Osteocyte (in vitro differentiated cells): ENCODE measurements around the gene RTN3. TPM values are rescaled to one million over a fixed set of nuclear protein-coding genes. Genes with fewer than 3 reads are reported as not detected.
"Not testable (repeated sequence)": the region's sequence is repeated elsewhere in the genome, so short reads cannot be mapped to it uniquely, and the experiment has no call there.

Experiments
- DNase-seq: peaks from one replicate; pipeline ENCODE4 v3.0.0; 2021; ENCODE audit warnings: mixed read lengths; ENCODE audit not compliant: unreplicated experiment; ENCODE audit errors: extremely low spot score
- H3K27ac Mint-ChIP-seq: one replicate; pipeline ENCODE4 v1.8.0; 2021; ENCODE audit warnings: mild to moderate bottlenecking, mixed read lengths; ENCODE audit not compliant: unreplicated experiment
- H3K27me3 Mint-ChIP-seq: one replicate; pipeline ENCODE4 v1.8.0; 2021; ENCODE audit warnings: mixed read lengths; ENCODE audit not compliant: unreplicated experiment
- H3K36me3 Mint-ChIP-seq: one replicate; pipeline ENCODE4 v1.8.0; 2021; ENCODE audit warnings: mixed read lengths; ENCODE audit not compliant: unreplicated experiment
- H3K4me1 Mint-ChIP-seq: one replicate; pipeline ENCODE4 v1.8.0; 2021; ENCODE audit warnings: mixed read lengths; ENCODE audit not compliant: unreplicated experiment
- H3K4me3 Mint-ChIP-seq: one replicate; pipeline ENCODE4 v1.8.0; 2021; ENCODE audit warnings: mild to moderate bottlenecking, moderate library complexity, mixed read lengths; ENCODE audit not compliant: unreplicated experiment
- H3K9me3 Mint-ChIP-seq: one replicate; pipeline ENCODE4 v1.8.0; 2021; ENCODE audit warnings: mixed read lengths; ENCODE audit not compliant: unreplicated experiment
- CTCF ChIP-seq: fragments of 200-600 bp; sonication (generic); IDR thresholded peaks from 2 replicates; pipeline ENCODE4 v1.5.0; 2021; ENCODE audit warnings: antibody characterized with exemption, mild to moderate bottlenecking, moderate library complexity
- total RNA-seq: library from RNA; stranded (reverse); gene quantifications from 2 replicates; pipeline ENCODE4 v1.2.1, GENCODE V29; 2021

Gene RTN3
- total RNA-seq, 1 donor from 2014 or later = 109 TPM

GRCh38 chr11:63768237-63769041 is 87.1 kb downstream of the RTN3 start, which contains the start of gene ZFTA:
ZFTA (minus strand) TSS chr11:63768775; CDS start chr11:63768622, 153 bp downstream.
- Mint-ChIP-seq H3K27me3 (no peaks in the 10 kb centered on the region), H3K4me3 (peak within 1 kb of the TSS; percentile 89), H3K9me3 (no peaks in the 10 kb centered on the region), H3K27ac (peak within 1 kb of the TSS; percentile 91), H3K36me3 (peaks cover 6% of the 10 kb centered on the region), H3K4me1 (peaks cover 28% of the 10 kb centered on the region)
- peak; percentile 89 for DNase-seq
- TF ChIP-seq CTCF = peak; percentile 77

- TF ChIP-seq CTCF = no peak
- Mint-ChIP-seq H3K36me3 (peaks cover 6% of the 10 kb centered on the region), H3K27me3 (no peaks in the 10 kb centered on the region), H3K27ac (no peak overlapping the region), H3K4me3 (peak overlapping the region; percentile 54), H3K4me1 (peaks cover 28% of the 10 kb centered on the region), H3K9me3 (no peaks in the 10 kb centered on the region)
- DNase-seq = no peak
Measured at GRCh38 chr11:63769042-63769713, 87.9 kb downstream of the RTN3 start.

- H3K4me1 Mint-ChIP-seq = peaks cover 28% of the 10 kb centered on the region
- H3K27ac Mint-ChIP-seq = no peak overlapping the region
- H3K27me3 Mint-ChIP-seq = no peaks in the 10 kb centered on the region
- H3K36me3 Mint-ChIP-seq = peaks cover 6% of the 10 kb centered on the region
- DNase-seq = no peak
- H3K4me3 Mint-ChIP-seq = peak overlapping the region; percentile 74
- H3K9me3 Mint-ChIP-seq = no peaks in the 10 kb centered on the region
- TF ChIP-seq CTCF = no peak
Measured at GRCh38 chr11:63769714-63770455, 88.6 kb downstream of the RTN3 start.

GRCh38 chr11:63770763-63771162 is 89.5 kb downstream of the RTN3 start:
- Mint-ChIP-seq H3K4me3 (no peak overlapping the region), H3K9me3 (no peaks in the 10 kb centered on the region), H3K27me3 (no peaks in the 10 kb centered on the region), H3K36me3 (peaks cover 3% of the 10 kb centered on the region), H3K4me1 (peaks cover 24% of the 10 kb centered on the region), H3K27ac (no peak overlapping the region)
- no peak for TF ChIP-seq CTCF
- no peak for DNase-seq

GRCh38 chr11:63771741-63772318 is 90.5 kb downstream of the RTN3 start:
- peaks cover 14% of the 10 kb centered on the region for H3K4me1 Mint-ChIP-seq
- H3K36me3 Mint-ChIP-seq, H3K4me3 Mint-ChIP-seq, DNase-seq, H3K27me3 Mint-ChIP-seq, H3K9me3 Mint-ChIP-seq, H3K27ac Mint-ChIP-seq: not testable (repeated sequence)
